Measurements from ENCODE around the gene IL1R2.

DNA sequence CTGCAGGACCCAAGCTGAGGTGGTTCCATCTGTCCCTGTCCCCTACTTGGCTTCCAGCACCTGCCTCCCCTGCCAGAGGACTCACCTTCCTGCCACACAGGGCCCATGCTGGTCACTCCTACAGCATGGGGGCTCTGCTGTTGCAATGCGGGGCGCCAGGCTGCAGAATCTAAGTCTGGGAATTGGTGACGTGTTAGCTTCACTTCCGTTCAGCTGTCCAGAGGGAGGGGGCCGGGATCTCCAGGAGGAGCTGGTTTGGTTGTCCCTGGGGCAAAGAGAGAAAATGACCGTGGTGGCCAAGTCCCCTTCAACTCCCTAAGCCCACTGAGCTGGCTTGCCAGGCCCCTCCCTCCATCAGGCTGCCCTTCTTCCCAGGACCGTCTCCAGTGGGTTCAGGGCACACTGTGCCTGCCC lies 69.5 kb downstream of the IL1R2 start:
- TF ChIP-seq CEBPB (IDR thresholded peaks at IDR 0.05) (no peak), FOSL2 (IDR thresholded peaks at IDR 0.05) (no peak), FOSL2 (CRISPR knock-in tag; IDR thresholded peaks at IDR 0.05) (no peak), JUNB (IDR thresholded peaks at IDR 0.05) (no peak), RAD21 (conservative IDR thresholded peaks at IDR 0.05 in 1 of 2, IDR thresholded peaks at IDR 0.05 in 1 of 2) (no peak), NPAS2 (CRISPR knock-in tag; IDR thresholded peaks at IDR 0.05; ENCODE audit: borderline replicate concordance) (no peak), HDAC2 (IDR thresholded peaks at IDR 0.05) (no peak), ZC3H11A (IDR thresholded peaks at IDR 0.05) (no peak), RFX5 (IDR thresholded peaks at IDR 0.05) (no peak)
- TF ChIP-seq, protein P1, sequence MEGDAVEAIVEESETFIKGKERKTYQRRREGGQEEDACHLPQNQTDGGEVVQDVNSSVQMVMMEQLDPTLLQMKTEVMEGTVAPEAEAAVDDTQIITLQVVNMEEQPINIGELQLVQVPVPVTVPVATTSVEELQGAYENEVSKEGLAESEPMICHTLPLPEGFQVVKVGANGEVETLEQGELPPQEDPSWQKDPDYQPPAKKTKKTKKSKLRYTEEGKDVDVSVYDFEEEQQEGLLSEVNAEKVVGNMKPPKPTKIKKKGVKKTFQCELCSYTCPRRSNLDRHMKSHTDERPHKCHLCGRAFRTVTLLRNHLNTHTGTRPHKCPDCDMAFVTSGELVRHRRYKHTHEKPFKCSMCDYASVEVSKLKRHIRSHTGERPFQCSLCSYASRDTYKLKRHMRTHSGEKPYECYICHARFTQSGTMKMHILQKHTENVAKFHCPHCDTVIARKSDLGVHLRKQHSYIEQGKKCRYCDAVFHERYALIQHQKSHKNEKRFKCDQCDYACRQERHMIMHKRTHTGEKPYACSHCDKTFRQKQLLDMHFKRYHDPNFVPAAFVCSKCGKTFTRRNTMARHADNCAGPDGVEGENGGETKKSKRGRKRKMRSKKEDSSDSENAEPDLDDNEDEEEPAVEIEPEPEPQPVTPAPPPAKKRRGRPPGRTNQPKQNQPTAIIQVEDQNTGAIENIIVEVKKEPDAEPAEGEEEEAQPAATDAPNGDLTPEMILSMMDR (IDR thresholded peaks at IDR 0.05) = no peak
- TF ChIP-seq, protein P2, sequence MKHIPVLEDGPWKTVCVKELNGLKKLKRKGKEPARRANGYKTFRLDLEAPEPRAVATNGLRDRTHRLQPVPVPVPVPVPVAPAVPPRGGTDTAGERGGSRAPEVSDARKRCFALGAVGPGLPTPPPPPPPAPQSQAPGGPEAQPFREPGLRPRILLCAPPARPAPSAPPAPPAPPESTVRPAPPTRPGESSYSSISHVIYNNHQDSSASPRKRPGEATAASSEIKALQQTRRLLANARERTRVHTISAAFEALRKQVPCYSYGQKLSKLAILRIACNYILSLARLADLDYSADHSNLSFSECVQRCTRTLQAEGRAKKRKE (CRISPR knock-in tag; IDR thresholded peaks at IDR 0.05; ENCODE audit: low read depth) = no peak
